ENCODE results near the gene TBC1D8.

Gene TBC1D8

GRCh38 chr2:101132202-101132601 is 19.0 kb downstream of the TBC1D8 start:
- peak; percentile 28 for DNase-seq

- DNase-seq, result no peak
Measured at GRCh38 chr2:101130081-101130480, 21.1 kb downstream of the TBC1D8 start.

DNA sequence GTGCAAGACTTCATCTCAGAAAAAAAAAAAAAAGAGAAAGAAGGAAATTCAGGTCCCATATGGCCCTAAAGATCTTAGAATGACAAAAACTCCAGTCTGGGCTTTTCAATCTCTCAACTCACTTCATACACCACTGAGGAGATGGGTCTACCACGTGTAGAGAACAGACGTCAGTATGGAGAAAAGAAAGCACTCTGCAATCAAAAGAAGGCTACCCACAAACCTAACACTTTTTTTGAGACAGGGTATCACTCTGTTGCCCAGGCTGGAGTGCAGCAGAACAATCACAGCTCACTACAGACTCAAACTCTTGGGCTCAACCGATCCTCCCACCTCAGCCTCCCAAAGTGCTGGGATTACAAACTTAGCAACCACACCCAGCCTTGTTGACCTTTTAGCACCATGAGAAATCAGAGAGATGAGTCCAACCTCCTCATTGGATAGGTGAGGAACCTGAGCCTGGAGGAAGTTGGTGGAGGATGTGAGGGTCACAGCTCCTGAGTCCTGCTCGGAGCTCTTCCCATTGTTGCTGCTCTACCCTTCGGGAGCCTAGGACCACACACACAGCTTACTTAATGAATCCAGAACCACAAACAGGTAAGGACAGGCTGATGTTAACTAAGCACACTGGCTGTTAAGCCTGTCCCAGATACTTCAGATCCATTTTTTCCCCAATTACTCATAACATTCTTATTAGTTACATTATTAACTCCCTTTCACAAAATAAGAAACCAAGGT is 23.7 kb downstream of the TBC1D8 start:
- DNase-seq, result no peak

GRCh38 chr2:101125808-101126207 is 25.4 kb downstream of the TBC1D8 start:
- DNase-seq, result no peak

DNA sequence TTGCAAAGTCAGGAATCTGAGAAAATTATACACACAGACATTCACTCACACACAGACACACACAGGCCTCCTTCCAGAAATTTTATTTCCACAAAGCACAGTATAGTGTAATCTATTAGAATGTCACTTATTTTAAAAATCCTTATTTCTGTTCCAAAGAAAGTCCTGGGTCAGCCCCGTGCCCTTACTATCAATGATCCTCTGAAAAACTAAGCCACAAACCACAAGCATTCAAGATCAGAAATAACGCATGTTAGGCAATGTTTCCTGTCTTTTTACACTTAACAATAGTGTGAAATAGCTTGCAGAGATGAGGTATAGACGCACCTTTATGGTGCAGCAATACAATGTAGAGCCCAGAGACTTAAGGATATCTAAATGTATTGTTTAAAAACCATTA is 25.8 kb downstream of the TBC1D8 start:
- DNase-seq, result no peak

DNA sequence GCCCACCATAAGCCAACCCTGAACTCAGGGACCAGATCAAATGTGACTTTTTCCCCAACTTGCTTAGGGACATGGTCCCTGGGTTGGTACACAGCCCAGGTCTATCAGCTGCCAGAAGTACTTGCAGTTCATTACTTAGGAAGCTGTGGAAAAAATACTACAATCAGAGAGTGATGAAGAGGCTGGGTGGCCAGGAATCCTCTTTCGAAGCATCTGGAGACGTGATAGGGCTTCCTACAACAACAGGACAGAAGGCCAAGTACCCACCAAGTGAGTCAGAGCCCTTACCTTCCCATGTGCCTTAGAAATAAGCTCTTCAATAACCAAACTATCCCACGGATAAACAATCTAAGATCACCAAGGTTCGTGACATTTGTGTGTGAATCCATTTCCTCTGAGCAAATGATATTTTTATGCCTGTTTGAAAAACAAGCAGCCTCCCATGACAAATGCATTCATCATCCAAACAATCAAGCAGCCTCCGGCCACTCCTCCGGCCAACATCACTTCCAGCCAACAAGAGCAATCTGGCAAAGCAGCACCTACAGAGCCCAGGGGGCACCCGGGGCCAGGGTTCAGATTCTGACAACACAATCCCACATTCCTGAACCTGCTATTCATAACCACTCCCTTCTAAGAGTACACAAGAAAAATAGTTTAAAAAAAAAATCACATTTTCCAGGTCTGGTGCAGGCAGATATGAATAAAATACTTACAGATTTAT is 26.4 kb downstream of the TBC1D8 start:
- DNase-seq, result peak; percentile 3

- DNase-seq, result no peak
Measured at GRCh38 chr2:101123795-101124471, 27.2 kb downstream of the TBC1D8 start.

GRCh38 chr2:101121174-101121573 is 30.0 kb downstream of the TBC1D8 start:
- DNase-seq, result no peak

- DNase-seq, result peak; percentile 51
Measured at GRCh38 chr2:101120124-101120996, 30.8 kb downstream of the TBC1D8 start.

- no peak for DNase-seq
Measured at GRCh38 chr2:101119431-101119830, 31.8 kb downstream of the TBC1D8 start.

- peak; percentile 76 for DNase-seq
Measured at GRCh38 chr2:101116841-101117552, 34.2 kb downstream of the TBC1D8 start.

GRCh38 chr2:101116348-101116747 is 34.8 kb downstream of the TBC1D8 start:
- DNase-seq, result no peak

DNA sequence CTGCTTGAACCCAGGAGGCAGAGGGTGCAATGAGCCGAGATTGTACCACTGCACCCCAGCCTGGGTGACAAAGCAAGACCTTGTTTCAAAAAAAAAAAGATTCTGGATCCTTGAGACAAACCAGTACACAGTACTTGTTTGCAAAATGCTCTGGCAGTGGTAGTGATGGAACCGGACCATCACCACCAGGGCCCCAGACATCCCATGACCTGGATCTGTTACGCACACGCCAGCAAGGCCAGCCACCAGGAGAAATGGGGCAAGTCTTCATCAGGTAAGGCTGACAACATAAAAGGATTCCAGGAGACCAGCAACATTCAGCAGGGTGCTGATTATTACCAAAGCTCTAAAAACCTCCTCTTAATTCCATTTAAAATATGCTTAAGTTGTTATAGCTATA is 35.5 kb downstream of the TBC1D8 start:
- DNase-seq, result no peak

- DNase-seq, result peak; percentile 25
Measured at GRCh38 chr2:101114815-101115214, 36.4 kb downstream of the TBC1D8 start.

DNA sequence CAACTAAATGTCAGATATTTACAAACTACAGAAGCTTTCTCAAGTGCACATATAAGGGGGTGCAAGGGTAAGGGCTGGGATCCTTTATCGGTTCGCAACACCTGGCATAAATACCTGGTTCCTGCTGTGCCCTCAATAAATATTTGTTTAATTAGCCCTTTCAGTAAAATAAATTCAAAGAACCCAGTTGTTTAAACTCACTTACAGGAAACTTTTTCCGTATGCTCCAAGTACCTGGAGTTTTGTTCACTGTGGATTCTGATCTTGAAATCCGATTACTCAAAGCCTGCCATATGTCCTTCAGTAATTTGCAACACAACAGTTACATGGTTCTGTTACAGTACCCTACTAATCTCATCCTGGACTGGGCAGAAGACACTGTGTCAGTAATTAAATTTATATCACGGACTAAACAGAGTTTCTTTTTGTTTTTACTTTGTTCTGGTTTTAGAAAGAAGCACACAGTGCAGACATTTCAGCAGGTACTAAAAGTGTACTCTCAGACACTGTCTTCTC is 36.9 kb downstream of the TBC1D8 start:
- DNase-seq, result peak; percentile 70

DNA sequence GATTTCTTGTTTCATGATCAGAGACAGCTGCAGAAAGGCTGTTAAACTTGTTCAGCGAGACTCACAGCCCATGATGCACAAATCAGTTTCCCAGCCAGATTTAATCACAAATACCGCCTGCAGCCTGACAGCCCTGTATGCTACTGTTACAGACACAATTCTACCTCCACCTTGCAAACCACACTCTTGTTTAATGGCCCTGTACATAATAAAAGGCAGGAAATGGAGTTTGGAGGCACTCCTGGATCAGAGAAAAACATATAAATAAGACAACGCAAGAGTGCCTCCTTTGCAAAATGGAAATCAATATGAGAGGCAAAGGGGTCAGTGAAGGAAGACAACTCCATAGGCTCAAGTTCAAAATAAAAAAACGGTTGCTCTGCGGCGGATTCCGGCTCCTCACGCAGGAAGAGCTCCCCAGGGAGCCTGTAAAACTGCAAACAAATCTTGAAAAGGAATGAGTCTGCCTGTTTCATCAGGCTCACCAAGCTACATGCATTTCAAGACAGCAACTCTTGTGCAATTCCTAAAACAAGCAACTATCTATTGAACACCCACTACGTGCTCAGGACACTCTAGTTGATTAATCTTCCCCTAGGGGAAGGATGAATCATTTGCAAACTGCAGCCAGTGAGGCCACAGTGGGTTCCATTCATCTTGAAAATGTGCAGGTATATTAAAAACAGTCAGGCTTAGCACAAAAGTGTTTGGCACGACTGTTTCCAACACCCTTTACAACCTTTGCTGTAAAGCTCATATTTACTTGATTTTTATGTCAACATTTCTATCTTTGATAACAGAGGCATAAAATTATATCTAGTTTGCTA is 37.5 kb downstream of the TBC1D8 start:
- DNase-seq, result peak; percentile 90

- DNase-seq, result no peak
Measured at GRCh38 chr2:101112772-101113157, 38.4 kb downstream of the TBC1D8 start.

DNA sequence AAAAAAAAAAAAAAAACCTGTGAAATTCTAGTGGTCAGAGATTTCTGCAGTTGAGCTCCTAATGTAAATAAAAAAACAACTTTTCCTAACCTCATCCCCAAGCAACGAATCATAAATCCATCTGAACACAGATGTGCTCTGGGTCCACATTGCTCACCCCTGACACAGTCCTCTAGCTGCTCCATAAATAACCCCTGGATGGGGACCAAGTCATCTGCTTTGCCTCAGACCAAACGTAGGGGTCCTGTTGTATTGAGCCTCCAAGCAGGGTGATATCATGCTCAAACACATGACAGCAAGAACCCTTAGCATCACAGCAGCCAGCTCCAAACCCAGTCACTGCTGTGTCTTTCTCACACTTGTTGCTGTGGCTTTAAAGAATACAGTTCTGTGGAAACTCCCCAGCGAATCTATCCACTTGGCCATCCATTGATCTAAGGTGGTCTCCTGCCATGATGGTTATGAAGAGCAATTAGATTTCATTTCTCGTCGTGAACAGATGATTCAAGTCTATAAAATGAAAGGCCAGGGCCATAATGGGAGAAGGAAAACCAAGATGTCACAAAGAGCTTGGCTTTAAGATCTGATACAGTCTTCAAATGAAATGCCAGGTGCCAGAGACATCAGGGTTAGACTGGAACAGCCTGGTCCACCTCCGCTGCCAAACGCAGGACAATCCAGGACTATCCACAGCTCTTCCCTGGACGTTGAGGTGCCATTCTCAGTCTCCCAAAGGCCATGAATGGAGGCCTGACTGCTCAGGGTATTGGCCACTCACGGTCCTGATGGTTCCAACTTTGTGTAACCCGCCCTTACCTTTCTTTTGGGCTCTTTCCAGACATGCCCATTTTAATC is 39.0 kb downstream of the TBC1D8 start:
- DNase-seq, result no peak

DNA sequence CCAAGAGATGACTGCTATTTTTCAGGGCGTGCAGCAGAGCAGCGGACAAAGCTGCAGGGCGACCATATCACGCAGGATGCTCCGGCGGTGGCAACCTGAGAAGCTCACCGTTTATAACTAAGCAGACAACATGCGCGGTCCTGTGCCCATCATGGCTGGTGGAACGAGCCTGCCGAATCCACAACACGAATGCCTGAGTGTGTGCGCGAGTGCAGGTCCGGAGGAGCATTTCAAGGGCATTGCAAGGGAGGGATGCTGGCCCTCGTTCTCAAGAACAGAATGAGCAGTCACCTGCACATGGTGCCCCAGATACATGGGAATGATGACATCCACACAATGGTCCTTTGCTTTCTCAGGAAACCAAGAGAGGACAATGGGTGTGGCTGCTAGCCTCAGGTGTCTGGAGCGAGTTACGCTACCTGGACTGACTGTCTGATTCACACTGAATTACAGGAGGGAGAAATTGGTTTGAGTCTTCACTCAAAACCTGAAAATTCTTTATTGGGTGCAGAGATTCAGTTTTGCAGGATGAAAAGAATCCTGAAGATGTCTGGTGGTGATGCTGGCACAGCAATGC is 39.8 kb downstream of the TBC1D8 start:
- peak; percentile 4 for DNase-seq
